Spinal cord (tissue), 10 donors: Measurements from ENCODE around the gene NAT14. TPM values are rescaled to one million over a fixed set of nuclear protein-coding genes. Genes with fewer than 3 reads are reported as not detected.

ENCODE experiments used
- DNase-seq, 6 donors: peaks; one replicate each; pipeline versions ENCODE4 v3.0.0 to v3.0.0-alpha.2; 2013 to 2015; ENCODE audit warnings: low spot score in 6 of 6, low read depth in 4 of 6
- H3K27ac ChIP-seq: one replicate; pipeline ENCODE4 v1.5.1; 2013; ENCODE audit warnings: low read depth, low read length, control low read depth
- H3K27me3 ChIP-seq: one replicate; pipeline ENCODE4 v1.6.1; 2013; ENCODE audit warnings: low read length; ENCODE audit not compliant: control insufficient read depth, insufficient read depth
- H3K36me3 ChIP-seq: one replicate; pipeline ENCODE4 v1.6.1; 2013; ENCODE audit warnings: low read length; ENCODE audit not compliant: control insufficient read depth, insufficient read depth
- H3K4me1 ChIP-seq: one replicate; pipeline ENCODE4 v1.6.1; 2013; ENCODE audit warnings: low read length; ENCODE audit not compliant: control insufficient read depth, insufficient read depth
- H3K4me3 ChIP-seq: one replicate; pipeline ENCODE4 v1.5.1; 2013; ENCODE audit warnings: low read depth, low read length, control low read depth
- H3K9me3 ChIP-seq: one replicate; pipeline ENCODE4 v1.6.1; 2013; ENCODE audit warnings: low read length; ENCODE audit not compliant: control insufficient read depth, insufficient read depth
- WGBS: methylation state at CpG from one replicate; pipeline ENCODE4 v1.1.5; 2013; ENCODE audit warnings: missing lambda C conversion rate; ENCODE audit not compliant: insufficient coverage; 5-methylcytosine and 5-hydroxymethylcytosine counted together
- long read RNA-seq, 4 donors: transcript quantifications; one replicate each; lab custom pipeline, GENCODE V29; 2026
- polyA plus RNA-seq, 2 donors: library from polyadenylated mRNA; unstranded; fragments of 120-200 nt; gene quantifications; one replicate each; pipeline ENCODE4 v1.2.1, GENCODE V29; 2013; ENCODE audit not compliant: insufficient read length in 2 of 2
- total RNA-seq, 2 donors: library from RNA; depleted of rRNA in 1 of 2; stranded (reverse); fragments of 120-200 nt in 1 of 2; fragments of >200 nt in 1 of 2; gene quantifications; one replicate each; pipeline versions ENCODE4 v1.2.3 to v1.2.4, GENCODE V29; 2013 to 2014
- donor health status: healthy.

Gene NAT14, protein sequence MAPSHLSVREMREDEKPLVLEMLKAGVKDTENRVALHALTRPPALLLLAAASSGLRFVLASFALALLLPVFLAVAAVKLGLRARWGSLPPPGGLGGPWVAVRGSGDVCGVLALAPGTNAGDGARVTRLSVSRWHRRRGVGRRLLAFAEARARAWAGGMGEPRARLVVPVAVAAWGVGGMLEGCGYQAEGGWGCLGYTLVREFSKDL
- total RNA-seq (10 to 100 TPM; 16.2 to 45.6 TPM), polyA plus RNA-seq (10 to 100 TPM; 93.2 to 94.0 TPM)
- long read RNA-seq, donor 1, transcript NAT14-201 (3 exons, 1,536 nt) = major isoform, 30 of 40 reads
- long read RNA-seq, donor 1, transcript NAT14-204 (2 exons, 1,011 nt) = minor isoform, 5 of 40 reads
- long read RNA-seq, donor 1, partial matches to known transcripts = 0 of 40 reads
- long read RNA-seq, donor 1, other reads (novel, unspliced or antisense) = 5 of 40 reads
- long read RNA-seq, donor 2, transcript NAT14-201 (3 exons, 1,536 nt) = major isoform, 10 of 13 reads
- long read RNA-seq, donor 2, partial matches to known transcripts = 0 of 13 reads
- long read RNA-seq, donor 2, other reads (novel, unspliced or antisense) = 0 of 13 reads
- long read RNA-seq, donor 3, transcript NAT14-201 (3 exons, 1,536 nt) = major isoform, 25 of 26 reads
- long read RNA-seq, donor 3, partial matches to known transcripts = 0 of 26 reads
- long read RNA-seq, donor 3, other reads (novel, unspliced or antisense) = 0 of 26 reads
- long read RNA-seq, donor 4, transcript NAT14-201 (3 exons, 1,536 nt) = major isoform, 19 of 65 reads
- long read RNA-seq, donor 4, partial matches to known transcripts = 43 of 65 reads
- long read RNA-seq, donor 4, other reads (novel, unspliced or antisense) = 0 of 65 reads

DNA sequence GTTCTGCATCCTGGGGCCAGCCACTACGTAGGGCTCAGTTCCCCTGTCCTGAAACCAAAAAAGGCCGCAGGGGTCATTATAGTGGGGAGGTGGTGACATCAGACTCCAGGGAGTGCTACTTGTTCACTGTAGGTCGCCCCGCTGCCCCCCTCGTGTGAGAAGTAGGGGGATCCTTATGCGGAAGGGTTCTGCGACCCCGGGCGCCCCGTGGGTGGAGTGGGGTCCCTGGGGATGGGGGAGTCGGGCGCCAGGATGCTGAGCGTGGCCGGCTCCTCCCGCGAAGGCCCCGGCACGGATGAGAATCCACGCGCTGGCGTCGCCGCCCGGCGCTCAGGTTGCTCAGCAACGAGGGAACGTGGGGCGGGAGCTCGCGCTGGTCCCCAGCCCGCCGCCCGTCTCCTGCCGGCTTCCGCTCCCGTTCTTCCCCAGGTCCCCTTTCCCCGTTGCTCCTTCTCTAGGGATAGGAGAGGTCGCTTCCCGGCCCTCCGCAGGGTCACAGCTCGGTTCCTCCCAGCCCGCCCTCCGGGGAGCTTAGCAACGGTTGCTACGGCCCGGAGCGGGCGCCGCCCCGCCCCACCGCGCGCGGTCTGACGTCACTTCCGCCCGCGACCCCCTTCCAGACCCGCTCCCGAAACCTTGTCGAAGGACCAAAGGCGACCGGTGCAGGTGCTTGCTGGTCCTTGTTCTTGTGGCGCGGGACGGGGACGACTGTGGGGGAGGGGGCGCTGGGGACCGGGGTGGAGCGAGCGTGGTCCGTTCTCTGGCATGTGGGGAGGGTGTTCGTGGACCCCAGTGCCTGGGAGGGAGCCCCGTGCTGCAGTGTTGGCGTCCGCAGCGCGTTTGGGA, at the start of gene NAT14:
TSS of gene NAT14 (plus strand) at position 596 of the 846 bp plus-strand sequence. CDS start 521 bp downstream, outside the sequence.
- H3K9me3 ChIP-seq = no peaks in the 10 kb centered on the region
- peaks cover 56% of the 10 kb centered on the region for H3K36me3 ChIP-seq
- H3K27me3 ChIP-seq = no peaks in the 10 kb centered on the region
- peak within 1 kb of the TSS; percentile 73 for H3K27ac ChIP-seq
- peaks cover 50% of the 10 kb centered on the region for H3K4me1 ChIP-seq
- 1% methylated on average over 74 of the region's 78 CpGs for WGBS
- peak within 1 kb of the TSS; percentile 66 for H3K4me3 ChIP-seq
- DNase-seq = peak in 5 of 6 donors; percentile 61 to 94 (median 78)

DNA sequence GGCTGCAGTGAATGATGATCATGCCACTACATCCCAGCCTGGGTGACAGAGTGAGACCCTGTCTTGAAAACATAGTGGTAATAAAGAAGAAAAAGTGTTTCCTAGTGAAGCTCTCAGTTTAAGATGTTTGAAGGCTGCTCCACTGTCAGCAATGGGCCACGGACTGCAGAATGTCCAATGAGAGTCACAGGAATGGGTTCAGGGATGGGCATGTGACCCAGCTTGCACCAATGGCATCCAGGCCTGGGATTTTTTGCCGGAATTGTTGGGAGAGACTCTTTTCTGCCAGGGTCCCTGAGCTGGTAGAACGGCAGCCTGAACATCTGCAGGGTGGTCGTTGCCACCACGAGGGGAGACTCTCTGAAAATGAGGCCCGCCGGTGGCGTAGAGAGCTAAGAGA, 48.1 kb upstream of the NAT14 start:
- H3K4me3 ChIP-seq = no peak overlapping the region
- peaks cover 75% of the 10 kb centered on the region for H3K36me3 ChIP-seq
- no peak for DNase-seq
- peaks cover 20% of the 10 kb centered on the region for H3K27me3 ChIP-seq
- peaks cover 22% of the 10 kb centered on the region for H3K4me1 ChIP-seq
- no peaks in the 10 kb centered on the region for H3K9me3 ChIP-seq
- 52% methylated on average over 8 of the region's 8 CpGs for WGBS
- H3K27ac ChIP-seq = no peak overlapping the region

DNA sequence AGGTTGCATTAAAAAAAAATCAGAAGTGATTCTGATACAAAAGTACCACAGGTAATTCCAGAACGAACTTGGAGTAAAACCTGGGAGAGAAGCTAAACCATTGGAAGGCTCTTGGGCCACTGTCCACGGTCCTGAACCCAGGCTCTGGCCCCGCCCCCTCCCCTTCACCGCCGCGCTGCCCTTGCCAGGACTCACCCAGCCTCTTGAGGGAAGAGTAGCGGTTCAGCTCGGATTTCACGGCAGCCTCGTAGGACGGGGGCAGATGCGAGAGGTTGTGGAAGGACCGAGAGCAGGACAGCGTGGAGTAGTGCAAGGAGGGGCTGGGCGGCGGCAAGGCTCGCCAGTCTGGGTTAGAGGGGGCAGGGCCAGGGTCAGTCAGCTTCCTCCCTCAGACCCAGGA, 47.6 kb upstream of the NAT14 start:
- H3K27ac ChIP-seq = no peak overlapping the region
- WGBS = 26% methylated on average over 13 of the region's 17 CpGs
- H3K36me3 ChIP-seq = peaks cover 72% of the 10 kb centered on the region
- peak in 1 of 6 donors; percentile 60 for DNase-seq
- peaks cover 25% of the 10 kb centered on the region for H3K4me1 ChIP-seq
- no peak overlapping the region for H3K4me3 ChIP-seq
- H3K9me3 ChIP-seq = no peaks in the 10 kb centered on the region
- peaks cover 22% of the 10 kb centered on the region for H3K27me3 ChIP-seq

DNA sequence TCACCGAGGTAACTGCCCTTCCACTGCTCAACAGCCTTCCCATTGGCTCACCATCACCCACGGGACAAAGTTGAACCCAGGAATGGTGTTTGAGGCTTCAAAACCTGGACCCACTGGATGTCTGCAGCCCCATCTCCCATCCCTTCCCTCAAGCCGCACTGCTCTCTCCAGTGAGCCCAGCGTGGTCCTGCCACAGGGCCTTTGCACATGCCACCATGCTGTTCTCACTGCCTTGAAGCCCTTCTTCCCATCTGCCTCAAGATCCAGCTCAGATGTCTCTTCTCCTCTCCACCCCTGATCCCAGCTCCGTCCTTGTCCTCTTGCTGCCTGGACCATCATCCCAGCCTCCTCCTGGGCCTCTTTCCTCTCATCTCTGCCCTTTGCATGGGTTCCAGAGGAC, 45.9 kb upstream of the NAT14 start:
- no peak overlapping the region for H3K4me3 ChIP-seq
- peaks cover 60% of the 10 kb centered on the region for H3K36me3 ChIP-seq
- H3K9me3 ChIP-seq = no peaks in the 10 kb centered on the region
- H3K27me3 ChIP-seq = peaks cover 29% of the 10 kb centered on the region
- no peak for DNase-seq
- no peak overlapping the region for H3K27ac ChIP-seq
- 73% methylated on average over 5 of the region's 5 CpGs for WGBS
- H3K4me1 ChIP-seq = peaks cover 37% of the 10 kb centered on the region

DNA sequence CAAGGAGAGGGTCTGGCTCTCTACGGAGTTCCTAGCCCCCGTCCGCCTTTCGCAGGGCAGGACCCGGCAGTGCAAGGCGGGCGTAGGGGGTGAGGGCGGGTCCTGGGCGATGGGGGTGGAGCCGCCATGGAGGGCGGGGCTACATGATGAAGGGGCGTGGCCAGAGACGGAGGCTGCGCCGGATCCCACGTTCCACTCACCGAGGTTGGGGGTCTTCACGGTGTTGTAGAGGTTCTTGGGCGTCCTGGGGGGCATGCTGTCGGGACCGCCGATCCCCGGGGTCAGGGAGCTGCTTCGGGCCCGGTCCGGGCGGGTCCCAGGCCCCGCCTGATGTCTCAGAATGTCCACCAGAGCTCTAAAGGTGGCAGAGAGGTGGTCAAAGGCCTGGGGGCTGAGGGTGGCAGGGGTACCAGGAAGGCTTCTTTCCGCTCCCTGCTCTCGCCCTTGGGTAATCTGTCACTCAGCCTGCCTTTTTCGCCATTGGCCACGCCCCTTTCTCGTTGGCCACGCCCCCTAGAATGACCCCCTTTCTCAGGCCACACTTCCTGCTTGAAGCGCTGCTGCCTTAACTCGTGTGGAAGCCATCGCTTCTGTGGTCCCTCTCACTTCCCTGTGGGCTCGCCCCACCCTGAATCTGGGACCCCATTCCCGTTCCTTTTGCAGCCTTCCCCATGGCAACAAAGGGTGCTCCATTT, 44.4 kb upstream of the NAT14 start:
- H3K27ac ChIP-seq = no peak overlapping the region
- H3K4me3 ChIP-seq = no peak overlapping the region
- no peak for DNase-seq
- no peaks in the 10 kb centered on the region for H3K9me3 ChIP-seq
- peaks cover 47% of the 10 kb centered on the region for H3K4me1 ChIP-seq
- H3K36me3 ChIP-seq = peaks cover 48% of the 10 kb centered on the region
- 16% methylated on average over 38 of the region's 39 CpGs for WGBS
- peaks cover 40% of the 10 kb centered on the region for H3K27me3 ChIP-seq

DNA sequence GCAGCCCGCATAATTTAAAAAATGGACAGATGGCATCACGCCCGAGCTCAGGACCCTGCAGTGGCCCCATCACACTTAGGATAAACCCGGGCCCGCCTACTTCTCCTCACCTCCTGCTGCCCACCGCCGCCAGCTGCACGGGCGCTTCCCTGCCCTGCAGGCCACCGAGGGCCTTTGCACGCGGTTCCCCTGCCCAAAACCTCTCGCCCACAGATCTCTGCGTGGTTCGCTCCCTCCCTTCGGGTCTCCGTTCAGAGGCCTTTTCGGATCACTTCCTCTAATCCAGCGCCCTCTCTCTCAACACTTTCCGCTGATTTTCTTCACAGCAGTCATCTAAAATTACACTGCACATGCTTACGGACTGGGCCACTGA, 43.7 kb upstream of the NAT14 start:
- DNase-seq = no peak
- no peak overlapping the region for H3K4me3 ChIP-seq
- no peak overlapping the region for H3K27ac ChIP-seq
- peaks cover 48% of the 10 kb centered on the region for H3K36me3 ChIP-seq
- WGBS = 17% methylated on average over 20 of the region's 21 CpGs
- H3K4me1 ChIP-seq = peaks cover 47% of the 10 kb centered on the region
- H3K27me3 ChIP-seq = peaks cover 40% of the 10 kb centered on the region
- H3K9me3 ChIP-seq = no peaks in the 10 kb centered on the region

DNA sequence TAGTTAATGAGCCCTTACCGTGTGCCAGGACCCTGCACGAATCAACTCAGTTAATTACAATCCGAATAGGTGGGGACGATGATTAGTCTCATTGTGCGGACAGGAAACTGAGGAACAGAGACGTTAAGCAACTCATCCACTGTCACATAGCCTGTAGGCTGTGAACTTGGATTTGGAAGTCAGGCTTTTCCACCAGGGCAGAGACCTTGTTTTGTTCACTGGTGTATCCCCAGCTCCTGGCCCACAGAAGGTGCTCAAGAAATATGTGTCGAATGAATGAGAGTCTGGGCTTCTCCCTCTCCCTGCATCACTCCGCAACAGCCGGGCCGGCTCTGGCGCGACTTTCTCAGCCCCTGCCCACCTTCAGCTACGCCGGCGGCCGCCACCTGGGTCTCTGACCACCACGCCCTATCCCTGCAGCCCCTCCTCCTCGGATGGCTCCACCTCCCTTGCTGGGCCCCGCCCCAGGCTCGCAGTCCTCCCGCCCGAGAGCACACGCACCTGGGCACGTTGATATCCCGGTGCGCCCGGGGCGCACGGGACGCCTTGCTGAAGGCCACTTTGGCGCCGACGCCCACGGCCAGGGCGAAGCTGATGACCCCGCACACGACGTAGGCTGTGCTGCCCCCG, 43.2 kb upstream of the NAT14 start:
- DNase-seq = no peak
- Histone ChIP-seq H3K27ac (no peak overlapping the region), H3K27me3 (peaks cover 40% of the 10 kb centered on the region), H3K36me3 (peaks cover 46% of the 10 kb centered on the region), H3K4me1 (peaks cover 48% of the 10 kb centered on the region), H3K9me3 (no peaks in the 10 kb centered on the region), H3K4me3 (no peak overlapping the region)
- 18% methylated on average over 27 of the region's 39 CpGs for WGBS

DNA sequence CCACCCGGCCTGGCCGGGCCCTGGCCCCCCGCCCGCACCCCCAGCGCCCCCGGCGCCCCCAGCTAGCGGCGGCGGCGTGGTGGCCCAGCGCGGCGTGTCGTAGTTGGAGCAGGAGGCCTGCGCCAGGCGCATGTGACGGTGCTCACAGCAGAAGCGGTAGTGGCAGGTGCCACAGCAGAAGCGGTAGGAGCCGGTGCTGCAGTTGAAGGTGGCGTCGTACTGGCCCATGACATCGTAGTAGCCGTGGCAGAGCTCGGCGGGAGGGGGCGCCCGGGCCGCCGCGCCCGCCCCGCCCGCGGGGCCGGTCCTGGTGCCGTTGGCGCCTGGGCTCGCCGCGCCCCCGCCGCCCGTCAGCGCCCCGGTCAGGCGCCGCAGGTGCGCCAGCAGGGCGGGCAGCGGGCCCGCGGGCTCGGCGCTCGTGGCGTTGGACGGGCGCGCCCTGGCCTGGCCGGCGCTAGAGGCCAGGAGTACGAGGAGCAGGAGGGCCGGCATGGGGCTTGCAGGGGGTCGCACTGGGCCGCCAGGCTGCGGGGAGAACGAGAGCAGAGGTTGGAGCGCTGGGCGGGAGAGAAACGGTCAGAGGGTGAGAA, 42.5 kb upstream of the NAT14 start:
- H3K4me3 ChIP-seq = no peak overlapping the region
- DNase-seq = peak in 1 of 6 donors; percentile 30
- peaks cover 40% of the 10 kb centered on the region for H3K27me3 ChIP-seq

More for the DNA sequence above, 42.5 kb upstream of the NAT14 start:
- H3K36me3 ChIP-seq = peaks cover 39% of the 10 kb centered on the region
- no peak overlapping the region for H3K27ac ChIP-seq
- H3K4me1 ChIP-seq = peaks cover 53% of the 10 kb centered on the region
- WGBS = 2% methylated on average over 71 of the region's 72 CpGs
- H3K9me3 ChIP-seq = no peaks in the 10 kb centered on the region
